ENCODE measurements around the gene RBM5.

DNA sequence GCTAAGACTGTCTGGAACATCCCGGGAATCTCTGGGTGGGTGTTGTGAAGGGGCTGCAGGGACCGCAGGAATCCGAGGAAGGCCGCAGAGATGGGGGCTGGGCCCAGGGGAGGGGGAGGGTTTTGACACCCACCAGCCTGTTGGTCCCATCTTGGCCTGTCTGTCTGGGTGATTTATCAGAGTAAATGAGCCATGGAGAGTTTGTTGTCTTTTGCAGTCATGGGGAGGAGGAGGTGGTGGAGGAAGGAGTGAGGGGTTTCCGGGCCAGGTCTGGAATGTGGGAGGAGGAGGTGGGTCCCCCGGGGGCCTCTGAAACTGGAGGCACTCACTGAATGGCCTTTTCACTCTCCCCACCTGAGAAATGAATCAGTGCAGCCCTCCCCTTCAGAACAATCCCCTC, 77.9 kb downstream of the RBM5 start:
- TF ChIP-seq, protein P1, sequence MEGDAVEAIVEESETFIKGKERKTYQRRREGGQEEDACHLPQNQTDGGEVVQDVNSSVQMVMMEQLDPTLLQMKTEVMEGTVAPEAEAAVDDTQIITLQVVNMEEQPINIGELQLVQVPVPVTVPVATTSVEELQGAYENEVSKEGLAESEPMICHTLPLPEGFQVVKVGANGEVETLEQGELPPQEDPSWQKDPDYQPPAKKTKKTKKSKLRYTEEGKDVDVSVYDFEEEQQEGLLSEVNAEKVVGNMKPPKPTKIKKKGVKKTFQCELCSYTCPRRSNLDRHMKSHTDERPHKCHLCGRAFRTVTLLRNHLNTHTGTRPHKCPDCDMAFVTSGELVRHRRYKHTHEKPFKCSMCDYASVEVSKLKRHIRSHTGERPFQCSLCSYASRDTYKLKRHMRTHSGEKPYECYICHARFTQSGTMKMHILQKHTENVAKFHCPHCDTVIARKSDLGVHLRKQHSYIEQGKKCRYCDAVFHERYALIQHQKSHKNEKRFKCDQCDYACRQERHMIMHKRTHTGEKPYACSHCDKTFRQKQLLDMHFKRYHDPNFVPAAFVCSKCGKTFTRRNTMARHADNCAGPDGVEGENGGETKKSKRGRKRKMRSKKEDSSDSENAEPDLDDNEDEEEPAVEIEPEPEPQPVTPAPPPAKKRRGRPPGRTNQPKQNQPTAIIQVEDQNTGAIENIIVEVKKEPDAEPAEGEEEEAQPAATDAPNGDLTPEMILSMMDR (conservative IDR thresholded peaks at IDR 0.05; ENCODE audit: low read depth in 2 of 2): no peak
- TF ChIP-seq EZH2phosphoT487 (IDR thresholded peaks at IDR 0.05; ENCODE audit: unreplicated experiment) (no peak), JUNB (IDR thresholded peaks at IDR 0.05; ENCODE audit: unreplicated experiment) (no peak), STAT1 (IDR thresholded peaks at IDR 0.05; ENCODE audit: unreplicated experiment) (no peak), POLR2AphosphoS5 (IDR thresholded peaks at IDR 0.05; ENCODE audit: low read depth) (no peak), CREB1 (CRISPR knock-in tag; IDR thresholded peaks at IDR 0.05; ENCODE audit: low read depth) (no peak), ZNF462 (CRISPR knock-in tag; IDR thresholded peaks at IDR 0.05) (no peak), EZH2 (IDR thresholded peaks at IDR 0.05; ENCODE audit: low read depth, unreplicated experiment) (no peak)
